ENCODE data around the gene ABI3BP.
A peak's percentile ranks its signal among the peaks of the same experiment; 100 is the strongest.
"Not testable (repeated sequence)": the region's sequence is repeated elsewhere in the genome, so short reads cannot be mapped to it uniquely, and the experiment has no call there.

The ABI3BP gene

DNA sequence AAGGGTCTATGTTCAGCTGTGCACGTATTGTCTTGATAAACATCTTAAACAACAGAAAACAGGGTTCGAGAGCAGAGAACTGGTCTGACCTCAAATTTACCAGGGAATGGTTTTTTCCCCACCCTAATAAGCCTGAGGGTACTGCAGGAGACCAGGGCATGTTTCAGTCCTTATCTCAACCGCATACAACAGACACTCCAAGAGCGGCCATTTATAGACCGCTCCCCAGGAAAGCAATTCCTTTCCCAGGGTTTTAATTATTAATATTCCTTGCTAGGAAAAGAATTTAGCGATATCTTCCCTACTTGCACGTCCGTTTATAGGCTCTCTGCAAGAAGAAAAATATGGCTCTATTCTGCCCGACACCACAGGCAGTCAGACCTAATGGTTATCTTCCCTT, 19.1 kb upstream of the ABI3BP start:
- not testable (repeated sequence) for H3K27me3 ChIP-seq (ENCODE audit: control insufficient read depth, insufficient read depth, low read length); H3K27ac ChIP-seq (ENCODE audit: low read depth, low read length); H3K4me1 ChIP-seq (ENCODE audit: control insufficient read depth, insufficient read depth, low read length); H3K4me3 ChIP-seq (ENCODE audit: low read length); H3K36me3 ChIP-seq (ENCODE audit: control insufficient read depth, insufficient read depth, low read length); H3K9ac ChIP-seq (ENCODE audit: low read length)

DNA sequence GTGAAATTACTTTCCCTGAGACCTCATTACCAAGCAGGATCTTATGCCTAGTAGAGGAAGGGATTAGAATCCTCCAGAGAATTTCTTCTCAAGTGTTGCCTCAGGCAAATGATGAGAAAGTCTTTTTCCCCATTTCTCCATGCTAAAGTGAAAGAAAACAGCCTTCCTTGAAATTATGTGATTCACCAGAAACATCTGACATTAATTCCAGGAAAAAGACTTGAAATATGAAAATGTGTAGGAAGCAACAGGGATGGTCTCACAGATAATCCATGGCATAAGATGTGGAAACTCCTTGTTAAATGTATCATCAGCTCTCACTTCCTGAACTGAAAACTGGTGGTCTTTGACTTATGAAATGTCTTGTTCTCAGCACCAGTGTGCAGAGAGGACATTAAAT, 17.9 kb upstream of the ABI3BP start:
- H3K9ac ChIP-seq (ENCODE audit: low read length): no peak overlapping the region
- no peak overlapping the region for H3K27ac ChIP-seq (ENCODE audit: low read depth, low read length)
- no peaks in the 10 kb centered on the region for H3K27me3 ChIP-seq (ENCODE audit: control insufficient read depth, insufficient read depth, low read length)
- no peaks in the 10 kb centered on the region for H3K36me3 ChIP-seq (ENCODE audit: control insufficient read depth, insufficient read depth, low read length)
- H3K4me3 ChIP-seq (ENCODE audit: low read length): no peak overlapping the region
- H3K4me1 ChIP-seq (ENCODE audit: control insufficient read depth, insufficient read depth, low read length): no peaks in the 10 kb centered on the region

DNA sequence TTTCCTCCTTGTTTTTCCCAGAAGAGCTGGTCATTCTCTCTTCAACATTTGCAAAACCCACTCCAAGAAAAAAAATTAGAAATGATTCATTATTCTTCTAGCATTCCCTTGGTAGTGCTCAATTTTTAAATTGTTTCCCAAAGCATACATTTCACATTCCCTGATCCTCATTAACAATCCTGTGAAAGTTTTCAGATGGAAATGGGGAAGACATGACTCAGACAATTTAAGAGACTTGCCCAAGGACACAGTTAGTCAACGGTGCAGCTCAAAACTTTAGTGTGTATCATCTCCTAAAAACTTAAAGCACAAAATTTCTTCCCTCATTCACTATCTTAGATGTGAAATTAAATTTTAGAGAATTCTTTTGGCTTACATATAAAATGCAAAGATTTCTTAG, 17.1 kb upstream of the ABI3BP start:
- H3K9ac ChIP-seq (ENCODE audit: low read length): no peak overlapping the region
- H3K27ac ChIP-seq (ENCODE audit: low read depth, low read length): no peak overlapping the region
- no peak overlapping the region for H3K4me3 ChIP-seq (ENCODE audit: low read length)
- no peaks in the 10 kb centered on the region for H3K27me3 ChIP-seq (ENCODE audit: control insufficient read depth, insufficient read depth, low read length)
- H3K36me3 ChIP-seq (ENCODE audit: control insufficient read depth, insufficient read depth, low read length): no peaks in the 10 kb centered on the region
- H3K4me1 ChIP-seq (ENCODE audit: control insufficient read depth, insufficient read depth, low read length): no peaks in the 10 kb centered on the region

DNA sequence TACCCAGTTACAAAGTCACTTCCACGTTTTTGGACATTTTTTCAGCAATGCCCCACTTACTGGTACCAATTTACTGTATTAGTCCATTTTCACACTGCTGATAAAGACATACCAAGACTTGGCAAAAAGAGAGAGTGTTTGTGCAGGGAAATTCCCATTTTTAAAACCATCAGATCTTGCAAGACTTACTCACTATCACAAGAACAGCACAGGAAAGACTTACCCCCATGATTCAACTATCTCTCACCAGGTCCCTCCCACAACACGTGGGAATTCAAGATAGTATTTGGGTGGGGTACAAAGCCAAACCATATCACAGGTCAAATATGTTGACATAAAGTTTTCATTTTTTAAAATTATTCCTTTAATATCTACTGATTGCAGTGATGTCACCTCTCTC, 16.2 kb upstream of the ABI3BP start:
- Histone ChIP-seq H3K27ac (ENCODE audit: low read depth, low read length) (no peak overlapping the region), H3K9ac (ENCODE audit: low read length) (no peak overlapping the region), H3K4me1 (ENCODE audit: control insufficient read depth, insufficient read depth, low read length) (no peaks in the 10 kb centered on the region), H3K36me3 (ENCODE audit: control insufficient read depth, insufficient read depth, low read length) (no peaks in the 10 kb centered on the region), H3K27me3 (ENCODE audit: control insufficient read depth, insufficient read depth, low read length) (no peaks in the 10 kb centered on the region), H3K4me3 (ENCODE audit: low read length) (no peak overlapping the region)

DNA sequence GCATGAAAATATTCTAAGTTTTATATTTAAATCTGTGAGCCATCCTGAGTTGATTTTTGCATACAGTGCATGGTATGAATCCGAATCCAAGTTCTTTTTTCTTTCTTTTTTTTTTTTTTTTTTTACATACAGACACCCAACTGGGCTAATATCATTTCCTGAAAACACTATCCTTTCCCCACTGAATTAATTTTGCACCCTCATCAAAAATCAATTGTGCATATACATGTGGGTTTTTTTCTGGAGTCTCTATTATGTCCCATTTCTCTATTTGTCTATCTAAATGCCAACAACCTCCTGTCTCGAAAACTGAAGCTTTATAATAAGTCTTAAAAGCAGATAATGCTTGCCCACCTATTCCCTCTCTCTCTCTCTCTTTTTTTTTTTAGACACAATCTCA, 5.9 kb upstream of the ABI3BP start:
- Histone ChIP-seq H3K9ac (ENCODE audit: low read length) (no peak overlapping the region), H3K27ac (ENCODE audit: low read depth, low read length) (no peak overlapping the region), H3K27me3 (ENCODE audit: control insufficient read depth, insufficient read depth, low read length) (no peaks in the 10 kb centered on the region), H3K36me3 (ENCODE audit: control insufficient read depth, insufficient read depth, low read length) (no peaks in the 10 kb centered on the region), H3K4me3 (ENCODE audit: low read length) (no peak overlapping the region), H3K4me1 (ENCODE audit: control insufficient read depth, insufficient read depth, low read length) (peaks cover 9% of the 10 kb centered on the region)

DNA sequence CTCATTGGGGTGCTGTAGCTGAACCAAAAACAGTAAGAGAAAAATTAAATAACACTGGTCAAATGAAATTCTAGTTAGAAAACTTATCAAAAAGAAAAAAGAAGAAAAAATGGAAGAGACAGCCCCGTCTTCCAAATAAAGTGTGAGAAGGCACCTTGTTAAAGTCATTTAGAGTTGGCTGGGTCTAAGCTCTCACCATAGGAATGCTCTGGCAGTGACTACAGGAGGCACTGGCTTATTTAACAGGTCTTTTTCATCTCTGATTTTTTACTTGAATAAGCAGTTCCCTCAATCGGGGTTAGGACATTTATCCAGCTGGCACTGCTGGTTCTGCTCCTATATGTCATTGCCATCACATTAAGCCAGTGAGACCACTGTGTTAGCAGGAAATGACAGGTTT, 1.6 kb upstream of the ABI3BP start:
- peak overlapping the region; percentile 47 for H3K27ac ChIP-seq (ENCODE audit: low read depth, low read length)
- no peaks in the 10 kb centered on the region for H3K27me3 ChIP-seq (ENCODE audit: control insufficient read depth, insufficient read depth, low read length)
- H3K4me3 ChIP-seq (ENCODE audit: low read length): no peak overlapping the region
- H3K4me1 ChIP-seq (ENCODE audit: control insufficient read depth, insufficient read depth, low read length): peaks cover 17% of the 10 kb centered on the region
- no peaks in the 10 kb centered on the region for H3K36me3 ChIP-seq (ENCODE audit: control insufficient read depth, insufficient read depth, low read length)
- no peak overlapping the region for H3K9ac ChIP-seq (ENCODE audit: low read length)

DNA sequence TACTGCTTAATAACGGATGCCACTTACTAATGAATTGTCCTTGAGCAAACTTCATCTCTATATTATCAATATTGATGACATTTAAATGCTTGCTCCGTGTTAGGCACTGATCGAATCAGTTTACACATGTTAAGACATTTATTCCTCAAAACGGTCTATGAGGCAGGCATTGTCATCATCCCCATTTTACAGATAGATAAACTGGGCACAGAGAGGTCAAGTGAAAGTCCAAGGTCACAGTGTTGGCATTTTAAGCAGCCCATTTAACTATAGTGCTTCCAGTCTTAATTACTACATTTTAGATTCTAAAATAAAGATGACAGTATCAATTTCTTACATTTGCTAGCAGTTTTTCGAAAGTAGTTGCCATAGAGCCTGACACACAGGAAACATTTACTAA, 966 bp upstream of the ABI3BP start:
- Histone ChIP-seq H3K9ac (ENCODE audit: low read length) (no peak overlapping the region), H3K4me1 (ENCODE audit: control insufficient read depth, insufficient read depth, low read length) (peaks cover 17% of the 10 kb centered on the region), H3K27ac (ENCODE audit: low read depth, low read length) (peak overlapping the region; percentile 47), H3K36me3 (ENCODE audit: control insufficient read depth, insufficient read depth, low read length) (no peaks in the 10 kb centered on the region), H3K4me3 (ENCODE audit: low read length) (no peak overlapping the region), H3K27me3 (ENCODE audit: control insufficient read depth, insufficient read depth, low read length) (no peaks in the 10 kb centered on the region)

DNA sequence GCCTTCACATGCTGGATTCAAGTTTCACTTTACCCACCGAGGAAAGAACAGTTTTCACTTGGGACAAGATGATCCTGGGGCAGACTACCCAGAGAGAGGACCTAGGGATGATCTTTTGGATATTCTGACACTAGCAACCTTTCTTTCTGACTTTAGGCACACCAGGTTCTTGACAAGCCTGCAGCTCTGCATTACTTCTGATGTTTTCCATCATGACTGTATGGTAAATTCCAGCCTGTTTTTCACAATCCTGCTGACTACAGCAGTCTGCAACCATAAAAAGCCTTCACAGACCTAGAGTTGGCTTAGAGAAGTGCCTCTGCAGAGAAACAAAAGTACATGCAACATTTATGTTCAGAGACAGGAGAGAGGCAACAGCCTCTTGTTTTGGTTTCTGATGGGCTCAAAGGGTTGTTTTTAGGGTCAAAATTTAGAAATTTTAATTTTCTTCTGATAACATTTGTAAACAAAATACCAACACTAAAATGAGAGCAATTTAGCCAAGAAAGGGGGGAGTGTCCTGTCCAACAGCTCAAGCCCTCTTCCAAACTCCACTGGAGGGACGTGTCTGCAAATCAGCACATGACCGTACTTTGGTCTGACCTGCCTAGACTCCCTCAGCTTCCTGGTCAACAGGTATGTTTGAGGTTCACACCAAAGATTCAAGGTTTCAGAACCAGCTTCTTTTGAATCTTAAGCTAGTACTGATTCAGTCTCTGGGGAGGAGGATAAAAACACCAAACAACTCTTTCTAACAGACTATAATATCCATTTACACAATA, 799 bp downstream of the ABI3BP start:
- Histone ChIP-seq H3K27me3 (ENCODE audit: control insufficient read depth, insufficient read depth, low read length) (no peaks in the 10 kb centered on the region), H3K9ac (ENCODE audit: low read length) (no peak overlapping the region), H3K4me1 (ENCODE audit: control insufficient read depth, insufficient read depth, low read length) (peaks cover 17% of the 10 kb centered on the region), H3K27ac (ENCODE audit: low read depth, low read length) (peak overlapping the region; percentile 78), H3K36me3 (ENCODE audit: control insufficient read depth, insufficient read depth, low read length) (no peaks in the 10 kb centered on the region), H3K4me3 (ENCODE audit: low read length) (peak overlapping the region; percentile 71)

DNA sequence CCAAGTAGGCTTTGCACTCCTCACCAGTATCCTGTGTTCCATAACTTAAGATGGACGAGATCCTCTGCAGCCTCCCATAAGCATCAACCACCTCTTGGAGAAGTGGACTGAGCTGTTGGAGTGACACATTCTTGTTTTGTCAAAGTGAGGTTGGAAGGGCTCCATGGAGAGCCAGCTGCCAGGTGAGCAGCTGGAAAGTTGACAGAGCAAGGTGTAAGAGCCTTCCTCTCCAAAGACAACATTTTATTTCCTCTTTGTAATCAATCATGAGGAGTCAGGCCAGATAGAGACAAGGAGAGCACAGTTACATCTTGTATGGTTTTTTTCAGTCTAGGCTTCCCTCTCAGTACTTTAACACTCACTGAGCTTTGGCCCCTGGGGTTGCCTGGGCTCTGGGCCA, 5.1 kb downstream of the ABI3BP start:
- Histone ChIP-seq H3K4me1 (ENCODE audit: control insufficient read depth, insufficient read depth, low read length) (peaks cover 4% of the 10 kb centered on the region), H3K4me3 (ENCODE audit: low read length) (no peak overlapping the region), H3K27me3 (ENCODE audit: control insufficient read depth, insufficient read depth, low read length) (no peaks in the 10 kb centered on the region), H3K9ac (ENCODE audit: low read length) (no peak overlapping the region), H3K27ac (ENCODE audit: low read depth, low read length) (no peak overlapping the region), H3K36me3 (ENCODE audit: control insufficient read depth, insufficient read depth, low read length) (no peaks in the 10 kb centered on the region)

DNA sequence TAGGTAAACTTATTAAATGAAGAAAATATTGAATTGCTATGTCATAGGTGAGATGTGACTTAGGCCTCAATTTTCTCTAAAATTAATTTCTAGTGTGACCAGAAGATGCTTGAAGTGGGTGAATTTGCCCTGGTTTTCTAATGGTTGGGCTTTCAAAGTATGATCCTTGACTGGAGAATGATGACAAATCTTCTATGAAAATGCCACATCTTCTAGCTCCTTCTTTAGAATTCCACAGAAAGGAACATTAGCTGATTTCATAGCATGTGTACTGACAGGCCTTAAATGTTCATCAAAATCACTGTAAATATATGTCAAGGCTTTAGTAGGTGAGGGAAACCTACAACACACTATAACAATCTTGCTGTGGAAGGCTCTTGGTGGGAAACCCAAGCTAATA, 8.9 kb downstream of the ABI3BP start:
- H3K27me3 ChIP-seq (ENCODE audit: control insufficient read depth, insufficient read depth, low read length): no peaks in the 10 kb centered on the region
- H3K36me3 ChIP-seq (ENCODE audit: control insufficient read depth, insufficient read depth, low read length): no peaks in the 10 kb centered on the region
- no peak overlapping the region for H3K9ac ChIP-seq (ENCODE audit: low read length)
- no peak overlapping the region for H3K27ac ChIP-seq (ENCODE audit: low read depth, low read length)
- peaks cover 8% of the 10 kb centered on the region for H3K4me1 ChIP-seq (ENCODE audit: control insufficient read depth, insufficient read depth, low read length)
- H3K4me3 ChIP-seq (ENCODE audit: low read length): no peak overlapping the region

DNA sequence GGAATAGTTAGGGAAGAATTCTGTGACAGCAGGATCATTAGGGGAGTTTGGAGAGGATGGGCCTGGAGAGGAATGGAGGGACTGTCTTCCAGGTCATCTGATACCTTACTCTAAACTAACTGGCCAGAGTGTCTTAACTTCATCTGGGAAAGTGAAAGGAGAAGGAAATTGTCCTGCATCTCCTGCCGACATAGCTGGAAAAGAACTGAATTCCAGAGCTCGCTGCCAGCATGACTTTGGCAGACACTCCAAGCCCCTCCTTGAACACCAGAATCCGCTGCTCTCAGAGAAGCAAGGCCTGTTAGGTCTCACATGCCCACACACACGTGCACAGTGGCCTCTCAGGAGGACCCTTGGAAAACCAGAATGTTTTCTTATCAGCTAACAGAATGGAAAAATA, 10.5 kb downstream of the ABI3BP start:
- H3K27ac ChIP-seq (ENCODE audit: low read depth, low read length): peak overlapping the region; percentile 68
- H3K36me3 ChIP-seq (ENCODE audit: control insufficient read depth, insufficient read depth, low read length): no peaks in the 10 kb centered on the region
- H3K4me3 ChIP-seq (ENCODE audit: low read length): peak overlapping the region; percentile 33
- H3K27me3 ChIP-seq (ENCODE audit: control insufficient read depth, insufficient read depth, low read length): no peaks in the 10 kb centered on the region
- peaks cover 11% of the 10 kb centered on the region for H3K4me1 ChIP-seq (ENCODE audit: control insufficient read depth, insufficient read depth, low read length)
- no peak overlapping the region for H3K9ac ChIP-seq (ENCODE audit: low read length)

DNA sequence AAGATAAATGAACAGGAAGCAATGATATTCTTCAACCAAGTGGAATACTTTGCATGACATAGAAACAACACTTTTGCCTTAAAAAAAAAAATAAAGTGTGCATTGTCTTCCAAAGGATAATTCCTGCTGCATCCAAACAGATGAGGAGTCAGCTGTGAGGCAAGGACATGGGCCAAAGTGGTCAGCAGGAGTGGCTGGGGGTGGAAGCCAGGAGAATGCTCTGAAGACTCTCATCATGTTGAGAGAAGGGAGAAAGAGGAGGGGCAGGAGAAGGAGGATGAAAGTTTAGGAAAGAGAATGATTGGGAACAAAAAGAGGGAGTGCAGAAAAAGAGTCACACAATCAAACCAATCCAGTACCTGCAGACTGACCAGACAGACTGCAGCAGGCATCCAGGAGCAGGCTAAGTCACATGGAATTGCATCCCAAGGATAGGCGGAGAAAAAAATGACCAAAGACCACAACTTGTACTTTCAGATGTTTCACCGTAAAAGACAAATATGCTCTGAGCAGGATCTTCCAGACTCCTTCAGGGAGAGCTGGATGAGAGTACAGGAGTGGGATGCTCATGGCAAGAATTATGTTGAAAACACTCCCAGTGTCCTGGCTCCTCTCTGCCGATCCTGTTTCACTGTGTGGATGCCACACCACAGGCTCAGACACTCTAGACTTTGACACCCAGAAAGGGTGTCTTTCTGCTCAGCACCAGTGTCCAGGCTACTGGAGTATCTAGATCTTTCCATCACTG, 11.9 kb downstream of the ABI3BP start:
- H3K4me1 ChIP-seq (ENCODE audit: control insufficient read depth, insufficient read depth, low read length): peaks cover 12% of the 10 kb centered on the region
- no peaks in the 10 kb centered on the region for H3K27me3 ChIP-seq (ENCODE audit: control insufficient read depth, insufficient read depth, low read length)
- no peak overlapping the region for H3K4me3 ChIP-seq (ENCODE audit: low read length)
- H3K36me3 ChIP-seq (ENCODE audit: control insufficient read depth, insufficient read depth, low read length): no peaks in the 10 kb centered on the region
- peak overlapping the region; percentile 68 for H3K27ac ChIP-seq (ENCODE audit: low read depth, low read length)
- H3K9ac ChIP-seq (ENCODE audit: low read length): no peak overlapping the region
